Measurements from ENCODE around the gene CEP76.

CEP76 gene

GRCh38 chr18:12668041-12668440 is 34.5 kb downstream of the CEP76 start:
- TF ChIP-seq CTCF (IDR thresholded peaks at IDR 0.05) = no peak

GRCh38 chr18:12659904-12660605 is 42.5 kb downstream of the CEP76 start:
- TF ChIP-seq CTCF (IDR thresholded peaks at IDR 0.05) = peak; percentile 95

GRCh38 chr18:12658426-12659138 is 43.9 kb downstream of the CEP76 start:
- TF ChIP-seq CTCF (IDR thresholded peaks at IDR 0.05) = no peak

GRCh38 chr18:12657684-12658425 is 44.7 kb downstream of the CEP76 start, which contains the start of gene SPIRE1:
Gene SPIRE1 (minus strand): TSS chr18:12658107. CDS start chr18:12657866, 241 bp downstream.
- TF ChIP-seq CTCF (IDR thresholded peaks at IDR 0.05) = no peak

- no peak for TF ChIP-seq CTCF (IDR thresholded peaks at IDR 0.05)
Observed at GRCh38 chr18:12656938-12657683, 45.4 kb downstream of the CEP76 start.

GRCh38 chr18:12656605-12656937 is 46.0 kb downstream of the CEP76 start:
- no peak for TF ChIP-seq CTCF (IDR thresholded peaks at IDR 0.05)

GRCh38 chr18:12654971-12655370 is 47.6 kb downstream of the CEP76 start:
- no peak for TF ChIP-seq CTCF (IDR thresholded peaks at IDR 0.05)
